Neural cell (in vitro differentiated cells): ENCODE data around the gene C19orf44.

ENCODE experiments used
- EZH2 ChIP-seq: fragments of 200-600, 300-800 bp; shearing (Covaris generic), sonication (generic); IDR thresholded peaks from 2 replicates; pipeline ENCODE4 v1.6.1; 2014; ENCODE audit warnings: antibody characterized with exemption, low read length, borderline replicate concordance, mild to moderate bottlenecking; ENCODE audit not compliant: insufficient read depth, poor library complexity, severe bottlenecking
- MXI1 ChIP-seq: fragments of 450-650 bp; conservative IDR thresholded peaks from 2 replicates; pipeline ENCODE4 v1.6.1; 2014; ENCODE audit warnings: antibody characterized with exemption, mild to moderate bottlenecking; ENCODE audit not compliant: poor library complexity, severe bottlenecking
- POLR2AphosphoS5 ChIP-seq: IDR thresholded peaks from 2 replicates; pipeline ENCODE4 v1.6.1; 2012
- RAD21 ChIP-seq: fragments of 450-650 bp; conservative IDR thresholded peaks from 2 replicates; pipeline ENCODE4 v1.6.1; 2014; ENCODE audit warnings: antibody characterized with exemption, mild to moderate bottlenecking, moderate library complexity
- TF ChIP-seq, protein P1 (sequence below): fragments of 450-650 bp; IDR thresholded peaks from 2 replicates; pipeline ENCODE4 v1.5.1; 2014; ENCODE audit warnings: antibody characterized with exemption, mild to moderate bottlenecking, moderate library complexity; ENCODE audit not compliant: poor library complexity, severe bottlenecking
- TF ChIP-seq, protein P2 (sequence below): IDR thresholded peaks from 2 replicates; pipeline ENCODE4 v1.6.1; 2012; ENCODE audit warnings: borderline replicate concordance

DNA sequence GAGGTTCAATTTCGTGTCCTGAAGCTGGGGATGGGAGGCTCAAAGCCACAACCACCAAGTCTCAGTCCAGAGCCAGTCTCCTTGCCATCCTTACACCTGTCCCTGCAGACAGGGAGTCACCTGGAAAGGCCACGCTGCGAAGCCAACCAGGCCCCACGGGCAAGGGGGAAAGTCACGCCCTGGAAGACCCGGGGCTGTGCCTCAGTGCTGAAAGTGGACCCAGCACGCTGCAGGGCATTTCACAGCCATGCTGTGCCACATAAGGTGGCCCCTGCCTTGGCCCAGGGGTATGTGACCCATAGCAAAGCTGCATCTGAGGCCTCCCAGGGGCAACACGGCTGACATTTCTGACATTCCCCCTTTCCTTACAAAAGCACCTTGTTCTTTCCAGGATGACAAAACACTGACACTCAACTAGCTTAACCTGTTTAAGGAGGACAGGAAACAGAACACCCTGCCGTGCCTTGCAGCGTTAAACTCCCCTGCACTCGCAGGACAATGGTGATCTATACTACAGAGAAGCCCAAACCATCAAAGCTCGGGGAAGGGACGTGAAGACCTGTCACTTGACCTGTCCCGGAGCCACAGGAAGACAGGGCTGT lies 31.2 kb downstream of the C19orf44 start:
- TF ChIP-seq, protein P1, sequence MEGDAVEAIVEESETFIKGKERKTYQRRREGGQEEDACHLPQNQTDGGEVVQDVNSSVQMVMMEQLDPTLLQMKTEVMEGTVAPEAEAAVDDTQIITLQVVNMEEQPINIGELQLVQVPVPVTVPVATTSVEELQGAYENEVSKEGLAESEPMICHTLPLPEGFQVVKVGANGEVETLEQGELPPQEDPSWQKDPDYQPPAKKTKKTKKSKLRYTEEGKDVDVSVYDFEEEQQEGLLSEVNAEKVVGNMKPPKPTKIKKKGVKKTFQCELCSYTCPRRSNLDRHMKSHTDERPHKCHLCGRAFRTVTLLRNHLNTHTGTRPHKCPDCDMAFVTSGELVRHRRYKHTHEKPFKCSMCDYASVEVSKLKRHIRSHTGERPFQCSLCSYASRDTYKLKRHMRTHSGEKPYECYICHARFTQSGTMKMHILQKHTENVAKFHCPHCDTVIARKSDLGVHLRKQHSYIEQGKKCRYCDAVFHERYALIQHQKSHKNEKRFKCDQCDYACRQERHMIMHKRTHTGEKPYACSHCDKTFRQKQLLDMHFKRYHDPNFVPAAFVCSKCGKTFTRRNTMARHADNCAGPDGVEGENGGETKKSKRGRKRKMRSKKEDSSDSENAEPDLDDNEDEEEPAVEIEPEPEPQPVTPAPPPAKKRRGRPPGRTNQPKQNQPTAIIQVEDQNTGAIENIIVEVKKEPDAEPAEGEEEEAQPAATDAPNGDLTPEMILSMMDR = no peak
- TF ChIP-seq POLR2AphosphoS5 = no peak
- TF ChIP-seq MXI1 = no peak
- TF ChIP-seq EZH2 = no peak
- TF ChIP-seq RAD21 = no peak
- TF ChIP-seq, protein P2, sequence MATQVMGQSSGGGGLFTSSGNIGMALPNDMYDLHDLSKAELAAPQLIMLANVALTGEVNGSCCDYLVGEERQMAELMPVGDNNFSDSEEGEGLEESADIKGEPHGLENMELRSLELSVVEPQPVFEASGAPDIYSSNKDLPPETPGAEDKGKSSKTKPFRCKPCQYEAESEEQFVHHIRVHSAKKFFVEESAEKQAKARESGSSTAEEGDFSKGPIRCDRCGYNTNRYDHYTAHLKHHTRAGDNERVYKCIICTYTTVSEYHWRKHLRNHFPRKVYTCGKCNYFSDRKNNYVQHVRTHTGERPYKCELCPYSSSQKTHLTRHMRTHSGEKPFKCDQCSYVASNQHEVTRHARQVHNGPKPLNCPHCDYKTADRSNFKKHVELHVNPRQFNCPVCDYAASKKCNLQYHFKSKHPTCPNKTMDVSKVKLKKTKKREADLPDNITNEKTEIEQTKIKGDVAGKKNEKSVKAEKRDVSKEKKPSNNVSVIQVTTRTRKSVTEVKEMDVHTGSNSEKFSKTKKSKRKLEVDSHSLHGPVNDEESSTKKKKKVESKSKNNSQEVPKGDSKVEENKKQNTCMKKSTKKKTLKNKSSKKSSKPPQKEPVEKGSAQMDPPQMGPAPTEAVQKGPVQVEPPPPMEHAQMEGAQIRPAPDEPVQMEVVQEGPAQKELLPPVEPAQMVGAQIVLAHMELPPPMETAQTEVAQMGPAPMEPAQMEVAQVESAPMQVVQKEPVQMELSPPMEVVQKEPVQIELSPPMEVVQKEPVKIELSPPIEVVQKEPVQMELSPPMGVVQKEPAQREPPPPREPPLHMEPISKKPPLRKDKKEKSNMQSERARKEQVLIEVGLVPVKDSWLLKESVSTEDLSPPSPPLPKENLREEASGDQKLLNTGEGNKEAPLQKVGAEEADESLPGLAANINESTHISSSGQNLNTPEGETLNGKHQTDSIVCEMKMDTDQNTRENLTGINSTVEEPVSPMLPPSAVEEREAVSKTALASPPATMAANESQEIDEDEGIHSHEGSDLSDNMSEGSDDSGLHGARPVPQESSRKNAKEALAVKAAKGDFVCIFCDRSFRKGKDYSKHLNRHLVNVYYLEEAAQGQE = no peak
